CD14-positive monocyte (primary cell): Measurements from ENCODE around the gene CRY1. TPM values are rescaled to one million over a fixed set of nuclear protein-coding genes. Genes with fewer than 3 reads are reported as not detected.

Source experiments
- DNase-seq, 3 donors: peaks; one replicate each; pipeline ENCODE4 v3.0.0-alpha.2; 2011 to 2022
- H2AFZ ChIP-seq: 2 replicates; pipeline ENCODE4 v1.6.0; 2012; ENCODE audit warnings: mild to moderate bottlenecking, low read depth, low read length, inconsistent platforms; ENCODE audit not compliant: insufficient read depth, poor library complexity, severe bottlenecking
- H3K27ac ChIP-seq, 2 donors: 1 replicate in 1 of 2; 2 replicates in 1 of 2; pipeline ENCODE4 v1.5.1; 2012 to 2013; ENCODE audit warnings: low read length in 2 of 2, control low read depth in 1 of 2, inconsistent platforms in 1 of 2, low read depth in 1 of 2, mild to moderate bottlenecking in 1 of 2
- H3K27me3 ChIP-seq, 2 donors: one replicate each; pipeline versions ENCODE4 v1.6.0 to v1.6.1; 2011 to 2013; ENCODE audit warnings: low read length in 2 of 2; ENCODE audit not compliant: control insufficient read depth in 2 of 2, insufficient read depth in 2 of 2
- H3K36me3 ChIP-seq, 2 donors: replicated peaks in 1 of 2; 1 replicate in 1 of 2; 2 replicates in 1 of 2; pipeline versions ENCODE4 v1.5.1 to v1.6.1; 2012 to 2013; ENCODE audit warnings: low read length in 2 of 2, control low read depth in 1 of 2, inconsistent platforms in 1 of 2, mild to moderate bottlenecking in 1 of 2; ENCODE audit not compliant: insufficient read depth in 2 of 2, control insufficient read depth in 1 of 2
- H3K4me1 ChIP-seq, 2 donors: 1 replicate in 1 of 2; 2 replicates in 1 of 2; pipeline versions ENCODE4 v1.5.1 to v1.6.1; 2012 to 2013; ENCODE audit warnings: low read length in 2 of 2, control low read depth in 1 of 2, inconsistent platforms in 1 of 2, mild to moderate bottlenecking in 1 of 2, moderate library complexity in 1 of 2; ENCODE audit not compliant: insufficient read depth in 2 of 2, control insufficient read depth in 1 of 2
- H3K4me2 ChIP-seq: replicated peaks from 2 replicates; pipeline ENCODE3; 2012; ENCODE audit warnings: low read length, moderate library complexity, mild to moderate bottlenecking; ENCODE audit not compliant: poor library complexity, severe bottlenecking; ENCODE audit errors: extremely low read depth
- H3K4me3 ChIP-seq, 3 experiments: fragments of 200-600 bp in 1 of 3; sonication (generic) in 1 of 3; replicated peaks in 1 of 3; 1 replicate in 2 of 3; 2 replicates in 1 of 3; pipeline ENCODE4 v1.5.1; 2011 to 2013; ENCODE audit warnings: low read length in 3 of 3, mild to moderate bottlenecking in 3 of 3, control low read depth in 2 of 3, low read depth in 2 of 3, inconsistent platforms in 1 of 3, moderate library complexity in 1 of 3
- H3K79me2 ChIP-seq: 2 replicates; pipeline ENCODE4 v1.6.0; 2012; ENCODE audit warnings: mild to moderate bottlenecking, control low read depth, inconsistent platforms, low read length, moderate library complexity; ENCODE audit not compliant: insufficient read depth
- H3K9ac ChIP-seq: 2 replicates; pipeline ENCODE4 v1.6.0; 2017; ENCODE audit warnings: low read length, mild to moderate bottlenecking; ENCODE audit not compliant: insufficient read depth, poor library complexity, severe bottlenecking
- H3K9me3 ChIP-seq, 2 donors: replicated peaks in 1 of 2; 1 replicate in 1 of 2; 2 replicates in 1 of 2; pipeline versions ENCODE4 v1.5.1 to v1.6.1; 2012 to 2013; ENCODE audit warnings: low read length in 2 of 2, control low read depth in 1 of 2; ENCODE audit not compliant: control insufficient read depth in 1 of 2, insufficient read depth in 1 of 2
- H4K20me1 ChIP-seq: 2 replicates; pipeline ENCODE4 v1.6.0; 2012; ENCODE audit warnings: mild to moderate bottlenecking, low read length, control low read depth, moderate library complexity; ENCODE audit not compliant: insufficient read depth
- H3K27ac Mint-ChIP-seq, 7 donors: one replicate each; pipeline ENCODE4 v1.8.0; 2020; ENCODE audit warnings: mild to moderate bottlenecking in 7 of 7, mixed read lengths in 7 of 7, moderate library complexity in 6 of 7, inconsistent platforms in 2 of 7
- H3K27me3 Mint-ChIP-seq, 3 donors: one replicate each; pipeline ENCODE4 v1.8.0; 2021 to 2022; ENCODE audit warnings: low read depth in 3 of 3, mild to moderate bottlenecking in 3 of 3, mixed read lengths in 3 of 3, moderate library complexity in 3 of 3, inconsistent platforms in 1 of 3
- H3K36me3 Mint-ChIP-seq, 2 donors: one replicate each; pipeline ENCODE4 v1.8.0; 2020; ENCODE audit warnings: mixed read lengths in 2 of 2, inconsistent platforms in 1 of 2, mild to moderate bottlenecking in 1 of 2
- H3K4me1 Mint-ChIP-seq: one replicate; pipeline ENCODE4 v1.8.0; 2020; ENCODE audit warnings: mild to moderate bottlenecking, mixed read lengths
- H3K4me3 Mint-ChIP-seq, 2 donors: one replicate each; pipeline ENCODE4 v1.8.0; 2020; ENCODE audit warnings: mild to moderate bottlenecking in 2 of 2, mixed read lengths in 2 of 2, moderate library complexity in 1 of 2
- H3K9me3 Mint-ChIP-seq, 7 donors: one replicate each; pipeline ENCODE4 v1.8.0; 2020 to 2022; ENCODE audit warnings: mixed read lengths in 7 of 7, mild to moderate bottlenecking in 6 of 7, moderate library complexity in 6 of 7, inconsistent platforms in 2 of 7
- WGBS: methylation state at CpG from one replicate; pipeline ENCODE4 v1.1.5; 2013; ENCODE audit warnings: missing lambda C conversion rate; ENCODE audit not compliant: insufficient coverage; 5-methylcytosine and 5-hydroxymethylcytosine counted together
- intact Hi-C, 2 donors: fragments of 100-400 bp; cut with micrococcal nuclease; formaldehyde crosslinking; loops; one replicate each; pipeline versions ENCODE4 v1.15.0 to v1.15.1; 2023
- polyA plus RNA-seq, 3 donors: library from polyadenylated mRNA; depleted of rRNA in 1 of 3; unstranded in 2 of 3; stranded (reverse) in 1 of 3; fragments of 300-500 nt in 2 of 3; fragments of >200 nt in 1 of 3; fragmentation: Illumina TruSeq in 2 of 3; gene quantifications; 1 replicate in 2 of 3; 2 replicates in 1 of 3; pipeline ENCODE4 v1.2.3, GENCODE V29; 2012 to 2021
- TF ChIP-seq, protein P1 (sequence below): fragments of 200-600 bp; IDR thresholded peaks from one replicate; pipeline ENCODE4 v1.8.0; 2022; ENCODE audit warnings: antibody characterized with exemption, mild to moderate bottlenecking

Gene CRY1
- polyA plus RNA-seq, 3 donors = 3.8 to 7.7 (median 5.8) TPM

DNA sequence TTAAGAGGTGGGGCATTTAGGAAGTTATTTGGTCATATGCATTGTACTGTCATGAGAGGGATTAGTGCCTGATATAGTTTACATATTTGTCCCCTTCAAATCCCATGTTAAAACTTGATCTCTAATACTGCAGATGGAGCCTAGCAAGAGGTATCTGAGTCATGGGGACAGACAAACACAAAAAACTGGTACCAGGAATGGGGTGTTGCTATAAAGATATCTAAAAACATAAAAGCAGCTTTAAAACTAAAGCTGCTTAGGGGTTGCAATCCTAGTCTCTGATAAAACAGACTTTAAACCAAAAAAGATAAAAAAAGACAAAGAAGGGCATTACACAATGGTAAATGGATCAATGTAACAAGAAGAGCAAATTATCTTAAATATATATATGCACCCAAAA is 11.6 kb downstream of the CRY1 start:
- Histone ChIP-seq H4K20me1 (peaks cover 3% of the 10 kb centered on the region), H3K9me3 (no peaks in the 10 kb centered on the region), H2AFZ (no peak overlapping the region), H3K36me3 (no peaks in the 10 kb centered on the region), H3K79me2 (no peaks in the 10 kb centered on the region), H3K4me1 (peaks cover 0 to 3% of the 10 kb centered on the region in 2 donors), H3K9ac (no peak overlapping the region), H3K4me2 (no peak overlapping the region), H3K4me3 (no peak overlapping the region), H3K27me3 (no peaks in the 10 kb centered on the region), H3K27ac (no peak overlapping the region)
- intact Hi-C loops = no loop called here
- DNase-seq = no peak
- Mint-ChIP-seq H3K4me1 (peaks cover 6% of the 10 kb centered on the region), H3K27me3 (peaks cover 0 to 5% (median 0%) of the 10 kb centered on the region in 3 donors), H3K4me3 (no peak overlapping the region), H3K9me3 (peaks cover 3 to 18% (median 9%) of the 10 kb centered on the region in 7 donors), H3K36me3 (no peaks in the 10 kb centered on the region), H3K27ac (no peak overlapping the region)
- TF ChIP-seq, protein P1, sequence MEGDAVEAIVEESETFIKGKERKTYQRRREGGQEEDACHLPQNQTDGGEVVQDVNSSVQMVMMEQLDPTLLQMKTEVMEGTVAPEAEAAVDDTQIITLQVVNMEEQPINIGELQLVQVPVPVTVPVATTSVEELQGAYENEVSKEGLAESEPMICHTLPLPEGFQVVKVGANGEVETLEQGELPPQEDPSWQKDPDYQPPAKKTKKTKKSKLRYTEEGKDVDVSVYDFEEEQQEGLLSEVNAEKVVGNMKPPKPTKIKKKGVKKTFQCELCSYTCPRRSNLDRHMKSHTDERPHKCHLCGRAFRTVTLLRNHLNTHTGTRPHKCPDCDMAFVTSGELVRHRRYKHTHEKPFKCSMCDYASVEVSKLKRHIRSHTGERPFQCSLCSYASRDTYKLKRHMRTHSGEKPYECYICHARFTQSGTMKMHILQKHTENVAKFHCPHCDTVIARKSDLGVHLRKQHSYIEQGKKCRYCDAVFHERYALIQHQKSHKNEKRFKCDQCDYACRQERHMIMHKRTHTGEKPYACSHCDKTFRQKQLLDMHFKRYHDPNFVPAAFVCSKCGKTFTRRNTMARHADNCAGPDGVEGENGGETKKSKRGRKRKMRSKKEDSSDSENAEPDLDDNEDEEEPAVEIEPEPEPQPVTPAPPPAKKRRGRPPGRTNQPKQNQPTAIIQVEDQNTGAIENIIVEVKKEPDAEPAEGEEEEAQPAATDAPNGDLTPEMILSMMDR = no peak

DNA sequence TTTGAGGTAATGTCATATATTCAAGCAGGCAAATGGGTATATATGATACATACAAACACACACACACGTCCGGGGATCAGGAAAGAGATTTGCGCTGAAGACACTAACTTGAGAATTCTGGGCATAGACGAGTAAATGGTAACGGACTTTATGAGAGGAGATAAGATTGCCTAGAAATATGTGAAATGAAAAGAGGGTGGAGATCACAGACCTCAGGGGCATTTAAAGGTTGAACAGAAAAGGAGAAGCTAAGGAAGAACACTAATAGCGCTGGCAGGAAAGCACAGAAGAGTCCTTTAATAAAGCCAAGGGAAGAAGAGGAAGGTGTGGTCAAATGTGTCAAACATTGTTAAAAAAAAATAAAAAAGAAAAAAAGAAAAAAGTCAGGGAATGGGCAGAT is 13.1 kb downstream of the CRY1 start:
- H4K20me1 ChIP-seq = peaks cover 3% of the 10 kb centered on the region
- no peaks in the 10 kb centered on the region for H3K27me3 ChIP-seq
- TF ChIP-seq, protein P1 = no peak
- H3K4me1 ChIP-seq = peaks cover 0 to 3% of the 10 kb centered on the region in 2 donors
- H3K9me3 ChIP-seq = no peaks in the 10 kb centered on the region
- Mint-ChIP-seq H3K27me3 (peaks cover 0 to under 1% (median 0%) of the 10 kb centered on the region in 3 donors), H3K36me3 (no peaks in the 10 kb centered on the region), H3K4me3 (no peak overlapping the region), H3K4me1 (peaks cover 6% of the 10 kb centered on the region), H3K27ac (no peak overlapping the region), H3K9me3 (peaks cover 3 to 18% (median 9%) of the 10 kb centered on the region in 7 donors)
- WGBS = 38% methylated on average over 3 of the region's 6 CpGs
- H3K36me3 ChIP-seq = no peaks in the 10 kb centered on the region
- intact Hi-C loops = no loop called here
- H3K9ac ChIP-seq = no peak overlapping the region
- H3K79me2 ChIP-seq = no peaks in the 10 kb centered on the region
- no peak overlapping the region for H3K27ac ChIP-seq
- H3K4me3 ChIP-seq = no peak overlapping the region
- H2AFZ ChIP-seq = no peak overlapping the region
- DNase-seq = no peak
- no peak overlapping the region for H3K4me2 ChIP-seq
